ENCODE measurements around the gene NELFA. TPM values are rescaled to one million over a fixed set of nuclear protein-coding genes. Genes with fewer than 3 reads are reported as not detected.
A peak's percentile ranks its signal among the peaks of the same experiment; 100 is the strongest.
"Not testable (repeated sequence)": the region's sequence is repeated elsewhere in the genome, so short reads cannot be mapped to it uniquely, and the experiment has no call there.

Gene NELFA
- total and polyA plus RNA-seq, 12 donors = 8.8 to 19.7 (median 11.1) TPM

GRCh38 chr4:2024683-2025082, 15.9 kb upstream of the NELFA start:
- no peak for TF ChIP-seq CTCF (IDR thresholded peaks at IDR 0.05)
- H3K4me3 ChIP-seq = no peak overlapping the region
- H3K27me3 ChIP-seq = peaks cover 0 to 65% (median 13%) of the 10 kb centered on the region in 7 donors
- H3K4me1 ChIP-seq = peaks cover 0 to 9% (median 6%) of the 10 kb centered on the region in 9 donors
- ATAC-seq (no peak), DNase-seq (no peak)
- intact Hi-C loops (cut with DNase I) = no loop called here
- peaks cover 0 to 5% (median 0%) of the 10 kb centered on the region in 11 donors for H3K9me3 ChIP-seq
- no peak overlapping the region for H3K27ac ChIP-seq
- no peaks in the 10 kb centered on the region for H3K36me3 ChIP-seq

- H3K4me1 ChIP-seq; DNase-seq; H3K9me3 ChIP-seq; ATAC-seq; H3K27ac ChIP-seq; intact Hi-C loops (cut with DNase I); H3K36me3 ChIP-seq: not testable (repeated sequence)
- Histone ChIP-seq H3K27me3 (peaks cover 0 to 60% (median 15%) of the 10 kb centered on the region in 7 donors), H3K4me3 (peak overlapping the region in 7 of 10 donors; percentile 8 to 33 (median 26))
- WGBS, 2 donors = 8 to 10% methylated on average over 15 of the region's 15 CpGs
These were observed 12.7 kb upstream of the NELFA start for GRCh38 chr4:2021358-2022018.

GRCh38 chr4:2015008-2015407, 6.2 kb upstream of the NELFA start:
- no peak for TF ChIP-seq CTCF (IDR thresholded peaks at IDR 0.05)
- Histone ChIP-seq H3K4me1 (peaks cover 0 to 9% (median 2%) of the 10 kb centered on the region in 9 donors), H3K4me3 (no peak overlapping the region), H3K27me3 (peaks cover 0 to 18% (median 3%) of the 10 kb centered on the region in 7 donors), H3K36me3 (no peaks in the 10 kb centered on the region), H3K27ac (no peak overlapping the region), H3K9me3 (no peaks in the 10 kb centered on the region)
- intact Hi-C loops (cut with DNase I) = no loop called here
- WGBS, 2 donors = 78 to 82% methylated on average over 4 of the region's 4 CpGs
- ATAC-seq (no peak), DNase-seq (no peak)

GRCh38 chr4:2011583-2011982, 2.8 kb upstream of the NELFA start:
- Histone ChIP-seq H3K4me1 (peaks cover 0 to 29% (median 21%) of the 10 kb centered on the region in 9 donors), H3K36me3 (peaks cover 0 to 7% (median 0%) of the 10 kb centered on the region in 9 donors), H3K27ac (no peak overlapping the region), H3K4me3 (no peak overlapping the region), H3K9me3 (no peaks in the 10 kb centered on the region), H3K27me3 (no peaks in the 10 kb centered on the region)
- ATAC-seq = no peak
- TF ChIP-seq CTCF (IDR thresholded peaks at IDR 0.05) = no peak
- intact Hi-C loops (cut with DNase I) = no loop called here
- DNase-seq = no peak
- WGBS, 2 donors = 85 to 92% methylated on average over 3 of the region's 3 CpGs

GRCh38 chr4:2009651-2010233, 968 bp upstream of the NELFA start:
- Histone ChIP-seq H3K9me3 (no peaks in the 10 kb centered on the region), H3K4me3 (peak overlapping the region; percentile 66 to 100 (median 96)), H3K27ac (peak overlapping the region; percentile 90 to 100 (median 98)), H3K36me3 (peaks cover 0 to 23% (median 0%) of the 10 kb centered on the region in 9 donors), H3K27me3 (no peaks in the 10 kb centered on the region), H3K4me1 (peaks cover 0 to 36% (median 25%) of the 10 kb centered on the region in 9 donors)
- DNase-seq (peak; percentile 45 to 50), ATAC-seq (peak; percentile 25 to 49 (median 36))
- intact Hi-C loops (cut with DNase I) = no loop called here
- peak in 3 of 9 donors; percentile 16 to 27 (median 24) for TF ChIP-seq CTCF (IDR thresholded peaks at IDR 0.05)
- WGBS, 2 donors = 9 to 11% methylated on average over 23 of the region's 23 CpGs
